ENCODE measurements around the gene SRGAP1.

- TF ChIP-seq CTCF (IDR thresholded peaks at IDR 0.05; ENCODE audit: borderline replicate concordance, extremely low read depth, low read length, poor library complexity, severe bottlenecking) (no peak), EZH2 (IDR thresholded peaks at IDR 0.05; ENCODE audit: borderline replicate concordance, low read depth, low read length, severe bottlenecking) (no peak)
These were observed 154.1 kb downstream of the SRGAP1 start for GRCh38 chr12:63998584-63998983.

All from DND-41 (cell line).